Liver (tissue), 9 donors: Measurements from ENCODE around the gene KCTD4. TPM values are rescaled to one million over a fixed set of nuclear protein-coding genes. Genes with fewer than 3 reads are reported as not detected.
"Not testable (repeated sequence)": the region's sequence is repeated elsewhere in the genome, so short reads cannot be mapped to it uniquely, and the experiment has no call there.

Source experiments
- DNase-seq: peaks from one replicate; pipeline ENCODE4 v3.0.0-alpha.2; 2017; ENCODE audit warnings: low spot score
- H3K27ac ChIP-seq, 2 donors: one replicate each; pipeline ENCODE4 v1.7.0; 2013; ENCODE audit warnings: inconsistent platforms in 2 of 2, low read length in 2 of 2, control low read depth in 1 of 2, low read depth in 1 of 2, mild to moderate bottlenecking in 1 of 2
- H3K27me3 ChIP-seq, 4 donors: one replicate each; pipeline versions ENCODE4 v1.6.1 to v1.7.0; 2013; ENCODE audit warnings: low read length in 3 of 4, inconsistent platforms in 1 of 4, mild to moderate bottlenecking in 1 of 4, moderate library complexity in 1 of 4; ENCODE audit not compliant: control insufficient read depth in 4 of 4, insufficient read depth in 4 of 4
- H3K36me3 ChIP-seq, 4 donors: one replicate each; pipeline versions ENCODE4 v1.6.1 to v1.7.0; 2013; ENCODE audit warnings: low read length in 3 of 4, mild to moderate bottlenecking in 3 of 4, low read depth in 1 of 4, moderate library complexity in 1 of 4; ENCODE audit not compliant: control insufficient read depth in 4 of 4, insufficient read depth in 3 of 4
- H3K4me1 ChIP-seq, 4 donors: one replicate each; pipeline versions ENCODE4 v1.6.1 to v1.7.0; 2013; ENCODE audit warnings: low read length in 3 of 4, mild to moderate bottlenecking in 3 of 4, moderate library complexity in 1 of 4; ENCODE audit not compliant: control insufficient read depth in 4 of 4, insufficient read depth in 4 of 4
- H3K4me3 ChIP-seq, 3 donors: one replicate each; pipeline versions ENCODE4 v1.6.1 to v1.7.0; 2013; ENCODE audit warnings: low read length in 3 of 3, control low read depth in 1 of 3, low read depth in 1 of 3, mild to moderate bottlenecking in 1 of 3
- H3K9ac ChIP-seq, 2 donors: one replicate each; pipeline ENCODE4 v1.7.0; 2013; ENCODE audit warnings: low read length in 2 of 2, mild to moderate bottlenecking in 2 of 2, moderate library complexity in 2 of 2, control low read depth in 1 of 2, low read depth in 1 of 2
- H3K9me3 ChIP-seq, 4 donors: one replicate each; pipeline versions ENCODE4 v1.6.1 to v1.7.0; 2013; ENCODE audit warnings: low read length in 3 of 4; ENCODE audit not compliant: control insufficient read depth in 4 of 4
- ATF3 ChIP-seq: IDR thresholded peaks from 2 replicates; pipeline ENCODE4 v1.6.1; 2016; ENCODE audit warnings: antibody characterized with exemption
- CTCF ChIP-seq: fragments of 150-350 bp; IDR thresholded peaks from 2 replicates; pipeline ENCODE4 v1.5.1; 2017; ENCODE audit warnings: improper control_type of control experiment, low read depth, low read length; ENCODE audit not compliant: missing input control
- EGR1 ChIP-seq, 2 donors: IDR thresholded peaks; 2 replicates each; pipeline ENCODE4 v1.6.1; 2016 to 2018; ENCODE audit warnings: antibody characterized with exemption in 2 of 2, low read depth in 2 of 2
- FOXA1 ChIP-seq: IDR thresholded peaks from 2 replicates; pipeline ENCODE4 v1.6.1; 2016; ENCODE audit warnings: antibody characterized with exemption
- FOXA2 ChIP-seq: IDR thresholded peaks from 2 replicates; pipeline ENCODE4 v1.6.1; 2016; ENCODE audit warnings: antibody characterized with exemption
- HNF4A ChIP-seq, 2 donors: conservative IDR thresholded peaks; 2 replicates each; pipeline ENCODE4 v1.6.1; 2016; ENCODE audit warnings: antibody characterized with exemption in 2 of 2, mild to moderate bottlenecking in 2 of 2
- JUND ChIP-seq, 2 donors: IDR thresholded peaks; 2 replicates each; pipeline ENCODE4 v1.6.1; 2016; ENCODE audit warnings: antibody characterized with exemption in 2 of 2
- MAX ChIP-seq: IDR thresholded peaks from 2 replicates; pipeline ENCODE4 v1.6.1; 2016; ENCODE audit warnings: antibody characterized with exemption
- NR2F2 ChIP-seq: IDR thresholded peaks from 2 replicates; pipeline ENCODE4 v1.6.1; 2016; ENCODE audit warnings: antibody characterized with exemption
- RAD21 ChIP-seq, 2 donors: IDR thresholded peaks; 2 replicates each; pipeline ENCODE4 v1.6.1; 2016; ENCODE audit warnings: antibody characterized with exemption in 2 of 2, mild to moderate bottlenecking in 2 of 2
- REST ChIP-seq: IDR thresholded peaks from 2 replicates; pipeline ENCODE4 v1.6.1; 2016; ENCODE audit warnings: antibody characterized with exemption, mild to moderate bottlenecking
- RXRA ChIP-seq, 2 donors: IDR thresholded peaks; 2 replicates each; pipeline ENCODE4 v1.6.1; 2017 to 2018; ENCODE audit warnings: antibody characterized with exemption in 2 of 2, mild to moderate bottlenecking in 1 of 2
- YY1 ChIP-seq: IDR thresholded peaks from 2 replicates; pipeline ENCODE4 v1.6.1; 2016; ENCODE audit warnings: antibody characterized with exemption, mild to moderate bottlenecking
- ZBTB33 ChIP-seq: IDR thresholded peaks from 2 replicates; pipeline ENCODE4 v1.6.1; 2016; ENCODE audit warnings: antibody characterized with exemption
- WGBS: extraction: QIAGEN DNeasy Blood & Tissue Kit; methylation state at CpG from one replicate; pipeline ENCODE4 v1.1.7; 2013; 5-methylcytosine and 5-hydroxymethylcytosine counted together
- polyA plus RNA-seq, 2 donors: library from polyadenylated mRNA; stranded (reverse) in 1 of 2; unstranded in 1 of 2; fragments of 200-250 nt in 1 of 2; fragments of >200 nt in 1 of 2; fragmentation: Nextera tagmentation in 1 of 2; extraction: Ambion mirVana in 1 of 2; gene quantifications; one replicate each; pipeline versions ENCODE4 v1.2.1 to v1.2.3, GENCODE V29; 2013 to 2015
- total RNA-seq, 2 donors: library from RNA; depleted of rRNA; stranded (reverse); fragments of >200 nt; gene quantifications; one replicate each; pipeline ENCODE4 v1.2.3, GENCODE V29; 2014
- donor health status: healthy.
- donor health status: healthy.
- donor health status: healthy.
- donor health status: healthy.
- donor health status: healthy.

The KCTD4 gene
- total and polyA plus RNA-seq, 4 donors = 0.19 TPM; not detected in 3

- TF ChIP-seq CTCF (no peak), ZBTB33 (no peak)
Observed at GRCh38 chr13:45191874-45192273, 9.0 kb downstream of the KCTD4 start (continued).

- DNase-seq, H3K27me3 ChIP-seq, H3K36me3 ChIP-seq, H3K9me3 ChIP-seq, H3K4me1 ChIP-seq, H3K27ac ChIP-seq, H3K9ac ChIP-seq, H3K4me3 ChIP-seq: not testable (repeated sequence)
- TF ChIP-seq HNF4A (conservative IDR thresholded peaks at IDR 0.05) = peak in 1 of 2 donors; percentile 19
Observed at GRCh38 chr13:45189511-45189910, 11.3 kb downstream of the KCTD4 start.

- H3K27me3 ChIP-seq, H3K9me3 ChIP-seq, H3K4me3 ChIP-seq, DNase-seq, H3K9ac ChIP-seq, H3K27ac ChIP-seq, H3K4me1 ChIP-seq, H3K36me3 ChIP-seq: not testable (repeated sequence)
- 97% methylated on average over 4 of the region's 4 CpGs for WGBS
Observed at GRCh38 chr13:45189077-45189476, 11.8 kb downstream of the KCTD4 start.

GRCh38 chr13:45185286-45185685 is 15.6 kb downstream of the KCTD4 start:
- Histone ChIP-seq H3K9me3 (no peaks in the 10 kb centered on the region), H3K27me3 (no peaks in the 10 kb centered on the region), H3K36me3 (peaks cover 0 to 3% (median 0%) of the 10 kb centered on the region in 4 donors), H3K27ac (no peak overlapping the region), H3K9ac (no peak overlapping the region), H3K4me3 (no peak overlapping the region), H3K4me1 (no peaks in the 10 kb centered on the region)
- 96% methylated on average over 2 of the region's 2 CpGs for WGBS
- no peak for DNase-seq
- no peak for TF ChIP-seq YY1
- no peak for TF ChIP-seq ATF3
- no peak for TF ChIP-seq FOXA1
- TF ChIP-seq ZBTB33 = no peak
- TF ChIP-seq HNF4A (conservative IDR thresholded peaks at IDR 0.05) = no peak
- no peak for TF ChIP-seq CTCF
- no peak for TF ChIP-seq JUND (IDR thresholded peaks at IDR 0.05)
- TF ChIP-seq MAX = no peak
- no peak for TF ChIP-seq RAD21 (IDR thresholded peaks at IDR 0.05)
- TF ChIP-seq RXRA (IDR thresholded peaks at IDR 0.05) = no peak
- TF ChIP-seq REST = no peak
- TF ChIP-seq FOXA2 = no peak
- TF ChIP-seq NR2F2 = no peak
- no peak for TF ChIP-seq EGR1 (IDR thresholded peaks at IDR 0.05; ENCODE audit: low read depth in 2 of 2)
